Adrenal gland (tissue), 12 donors: ENCODE measurements around the gene DNAL1. TPM values are rescaled to one million over a fixed set of nuclear protein-coding genes. Genes with fewer than 3 reads are reported as not detected.

Source experiments
- DNase-seq, 7 donors: peaks; one replicate each; pipeline ENCODE4 v3.0.0-alpha.2; 2019 to 2020
- H3K27ac ChIP-seq, 5 donors: fragments of 200-600 bp; sonication (generic) in 4 of 5; 1 replicate in 3 of 5; 2 replicates in 2 of 5; pipeline versions ENCODE4 v1.5.1 to v1.8.0; 2016 to 2020; ENCODE audit warnings: mild to moderate bottlenecking in 1 of 5
- H3K27me3 ChIP-seq: fragments of 200-600 bp; 2 replicates; pipeline ENCODE4 v1.8.0; 2021
- H3K36me3 ChIP-seq, 2 donors: fragments of 200-600 bp; replicated peaks in 1 of 2; 1 replicate in 1 of 2; 2 replicates in 1 of 2; pipeline versions ENCODE4 v1.5.1 to v1.8.0; 2018 to 2022
- H3K4me1 ChIP-seq, 2 donors: fragments of 200-600 bp; replicated peaks in 1 of 2; 1 replicate in 1 of 2; 2 replicates in 1 of 2; pipeline versions ENCODE4 v1.5.1 to v1.8.0; 2018 to 2021
- H3K4me3 ChIP-seq, 4 donors: fragments of 200-600 bp; sonication (generic) in 3 of 4; one replicate each; pipeline ENCODE4 v1.5.1; 2016 to 2018
- H3K9me3 ChIP-seq, 3 donors: fragments of 200-600 bp; sonication (generic) in 1 of 3; replicated peaks in 1 of 3; 1 replicate in 2 of 3; 2 replicates in 1 of 3; pipeline versions ENCODE4 v1.5.1 to v1.8.0; 2016 to 2021
- POLR2A ChIP-seq, 2 donors: fragments of 450-650 bp; IDR thresholded peaks; one replicate each; pipeline ENCODE4 v1.6.1; 2017; ENCODE audit warnings: antibody characterized with exemption in 2 of 2, mild to moderate bottlenecking in 2 of 2, moderate library complexity in 1 of 2
- WGBS, 4 donors: extraction: QIAGEN DNeasy Blood & Tissue Kit in 2 of 4; methylation state at CpG; one replicate each; pipeline versions ENCODE4 v1.1.5 to v1.1.7; 2013 to 2017; 5-methylcytosine and 5-hydroxymethylcytosine counted together
- intact Hi-C, 2 donors: fragments of 100-400 bp; cut with DNase I; formaldehyde crosslinking; loops; one replicate each; pipeline versions ENCODE4 v1.14.1 to v1.15.0; 2022 to 2023
- polyA plus RNA-seq, 3 donors: library from polyadenylated mRNA; stranded (reverse); fragments of 200-250 nt in 2 of 3; fragments of 350-450 nt in 1 of 3; fragmentation: Illumina TruSeq in 1 of 3; extraction: RNeasy Lipid Tissue Mini Kit (QIAGEN cat#74804) in 1 of 3; gene quantifications; one replicate each; pipeline ENCODE4 v1.2.3, GENCODE V29; 2013 to 2014
- total RNA-seq, 9 donors: library from RNA; depleted of rRNA in 4 of 9; stranded (reverse); fragments of >200 nt in 4 of 9; fragments of 120-200 nt in 1 of 9; fragmentation: NEBNext Ultra II Directional in 1 of 9; extraction: Animal tissue kit (Norgen Biotek cat#: 25700) in 1 of 9; gene quantifications; one replicate each; pipeline versions ENCODE4 v1.1.0 to v1.2.4, GENCODE V29; 2013 to 2023
- TF ChIP-seq, protein P1 (sequence below), 6 experiments: fragments of 450-650 bp in 4 of 6; fragments of 200-600 bp in 2 of 6; sonication (generic) in 1 of 6; IDR thresholded peaks; 1 replicate in 5 of 6; 2 replicates in 1 of 6; pipeline versions ENCODE4 v1.5.1 to v1.8.0; 2016 to 2021; ENCODE audit warnings: antibody characterized with exemption in 6 of 6, mild to moderate bottlenecking in 2 of 6, moderate library complexity in 1 of 6
- donor health status: healthy with polysubstance abuse.
- donor health status: Bipolar disorder and iron deficiency.
- donor health status: DM: yes; HTN: yes; CAD: no.
- donor health status: DM: no; HTN: no; CAD: no.
- donor health status: DM: no; HTN: no; CAD: no.
- donor health status: DM: yes; HTN: yes; CAD: no.

The DNAL1 gene
- total and polyA plus RNA-seq, 12 donors, result 3.6 to 24.2 (median 13.0) TPM

GRCh38 chr14:73749706-73750530 lies 105.1 kb downstream of the DNAL1 start:
- peak overlapping the region in 3 of 5 donors; percentile 19 to 90 (median 47) for H3K27ac ChIP-seq
- DNase-seq, result peak in 1 of 7 donors; percentile 8
- intact Hi-C loops, result loop anchor here in 1 of 2 donors (10.0 kb wide), 1 partner anchor 55 kb away; no protein-coding TSS in a partner anchor

GRCh38 chr14:73750531-73750901 lies 105.7 kb downstream of the DNAL1 start:
- DNase-seq, result no peak
- WGBS, 4 donors, result 46 to 65% (median 52%) methylated on average over 3 of the region's 3 CpGs
- Histone ChIP-seq H3K27ac (peak overlapping the region in 3 of 5 donors; percentile 19 to 90 (median 47)), H3K36me3 (no peaks in the 10 kb centered on the region), H3K9me3 (no peaks in the 10 kb centered on the region), H3K4me1 (peaks cover 65 to 97% of the 10 kb centered on the region in 2 donors), H3K27me3 (no peaks in the 10 kb centered on the region), H3K4me3 (no peak overlapping the region)
- TF ChIP-seq POLR2A (IDR thresholded peaks at IDR 0.05), result no peak
- TF ChIP-seq, protein P1, sequence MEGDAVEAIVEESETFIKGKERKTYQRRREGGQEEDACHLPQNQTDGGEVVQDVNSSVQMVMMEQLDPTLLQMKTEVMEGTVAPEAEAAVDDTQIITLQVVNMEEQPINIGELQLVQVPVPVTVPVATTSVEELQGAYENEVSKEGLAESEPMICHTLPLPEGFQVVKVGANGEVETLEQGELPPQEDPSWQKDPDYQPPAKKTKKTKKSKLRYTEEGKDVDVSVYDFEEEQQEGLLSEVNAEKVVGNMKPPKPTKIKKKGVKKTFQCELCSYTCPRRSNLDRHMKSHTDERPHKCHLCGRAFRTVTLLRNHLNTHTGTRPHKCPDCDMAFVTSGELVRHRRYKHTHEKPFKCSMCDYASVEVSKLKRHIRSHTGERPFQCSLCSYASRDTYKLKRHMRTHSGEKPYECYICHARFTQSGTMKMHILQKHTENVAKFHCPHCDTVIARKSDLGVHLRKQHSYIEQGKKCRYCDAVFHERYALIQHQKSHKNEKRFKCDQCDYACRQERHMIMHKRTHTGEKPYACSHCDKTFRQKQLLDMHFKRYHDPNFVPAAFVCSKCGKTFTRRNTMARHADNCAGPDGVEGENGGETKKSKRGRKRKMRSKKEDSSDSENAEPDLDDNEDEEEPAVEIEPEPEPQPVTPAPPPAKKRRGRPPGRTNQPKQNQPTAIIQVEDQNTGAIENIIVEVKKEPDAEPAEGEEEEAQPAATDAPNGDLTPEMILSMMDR (IDR thresholded peaks at IDR 0.05), result no peak
- intact Hi-C loops, result no loop called here

More at GRCh38 chr14:73749706-73750530, 105.1 kb downstream of the DNAL1 start:
- no peaks in the 10 kb centered on the region for H3K36me3 ChIP-seq
- peaks cover 61 to 97% of the 10 kb centered on the region in 2 donors for H3K4me1 ChIP-seq
- H3K9me3 ChIP-seq, result no peaks in the 10 kb centered on the region
- no peak overlapping the region for H3K4me3 ChIP-seq
- H3K27me3 ChIP-seq, result no peaks in the 10 kb centered on the region
- TF ChIP-seq, protein P1 (IDR thresholded peaks at IDR 0.05), result no peak
- TF ChIP-seq POLR2A (IDR thresholded peaks at IDR 0.05), result no peak
- WGBS, 4 donors, result 69 to 78% (median 74%) methylated on average over 11 of the region's 11 CpGs

GRCh38 chr14:73751157-73751691 lies 106.4 kb downstream of the DNAL1 start:
- peaks cover 63 to 97% of the 10 kb centered on the region in 2 donors for H3K4me1 ChIP-seq
- intact Hi-C loops, result no loop called here
- no peak for DNase-seq

More at GRCh38 chr14:73751157-73751691, 106.4 kb downstream of the DNAL1 start:
- H3K9me3 ChIP-seq, result no peaks in the 10 kb centered on the region
- WGBS, 4 donors, result 60 to 75% (median 71%) methylated on average over 4 to 7 of the region's 7 CpGs
- H3K36me3 ChIP-seq, result no peaks in the 10 kb centered on the region
- H3K27ac ChIP-seq, result peak overlapping the region in 3 of 5 donors; percentile 47 to 99 (median 90)
- no peak overlapping the region for H3K4me3 ChIP-seq
- H3K27me3 ChIP-seq, result no peaks in the 10 kb centered on the region
- TF ChIP-seq POLR2A (IDR thresholded peaks at IDR 0.05), result no peak
- TF ChIP-seq, protein P1 (IDR thresholded peaks at IDR 0.05), result no peak
